Fibroblast of the conjunctiva (primary cell): ENCODE results near the gene PAGE2.
"Not testable (repeated sequence)": the region's sequence is repeated elsewhere in the genome, so short reads cannot be mapped to it uniquely, and the experiment has no call there.

Experiments used
- DNase-seq: peaks from one replicate; pipeline ENCODE4 v3.0.0-alpha.2; 2010; ENCODE audit warnings: low read depth

Gene PAGE2

DNA sequence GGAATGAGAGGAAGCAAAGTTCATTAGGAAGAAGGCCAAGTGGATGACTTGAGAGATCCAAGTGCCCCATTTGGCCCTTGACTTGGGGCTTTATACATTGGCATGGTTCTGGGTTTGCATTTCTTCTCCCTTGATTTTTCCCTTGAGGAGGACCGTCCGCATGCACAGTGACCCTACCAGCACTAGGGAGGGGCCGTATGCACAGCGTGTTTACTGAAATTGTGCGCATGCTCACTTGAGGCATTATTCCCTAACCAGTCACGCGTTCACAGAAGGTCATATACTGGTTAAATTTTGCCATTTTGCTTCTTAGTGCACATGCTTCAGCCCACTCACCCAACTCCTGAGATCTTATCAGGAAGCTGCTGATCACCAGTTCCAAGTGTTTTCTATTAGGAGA is 35.1 kb downstream of the PAGE2 start:
- DNase-seq = no peak

DNA sequence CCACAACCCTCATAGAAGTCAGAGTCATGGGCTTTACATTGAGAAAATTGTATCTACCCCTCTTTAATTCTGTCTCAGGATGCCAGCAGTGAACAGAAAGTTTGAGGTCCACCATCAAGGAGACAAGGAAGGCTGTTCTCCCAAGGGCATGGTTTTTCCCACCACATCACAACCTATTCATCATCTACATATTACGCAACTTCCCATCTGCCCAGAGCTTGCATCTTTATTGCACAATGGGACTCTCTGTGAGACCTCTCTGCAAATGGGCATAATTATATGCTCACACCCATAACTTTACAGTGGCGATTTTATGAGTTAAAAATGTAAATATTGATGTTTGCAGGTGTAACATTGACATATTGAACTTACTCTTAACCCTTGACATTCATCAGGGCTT is 38.9 kb downstream of the PAGE2 start:
- no peak for DNase-seq

DNA sequence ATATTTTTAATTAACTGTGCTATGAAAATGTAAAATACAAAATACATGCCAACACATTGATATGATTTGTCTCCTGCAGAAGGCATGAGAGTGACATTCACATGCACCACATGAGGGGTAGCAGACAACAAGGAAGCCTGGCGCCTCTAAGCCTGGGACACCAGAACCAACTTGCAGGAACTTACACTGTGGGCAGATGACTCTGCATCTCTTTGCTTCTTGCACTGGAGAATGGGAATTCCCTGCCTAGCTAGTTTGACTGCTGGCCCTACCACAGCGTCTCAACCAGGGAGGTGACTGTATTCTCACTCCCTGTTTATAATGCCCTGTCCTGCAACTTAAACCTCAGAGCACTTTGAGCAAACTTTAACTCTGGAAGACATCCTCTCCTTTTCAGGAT is 40.5 kb downstream of the PAGE2 start:
- DNase-seq = no peak

DNA sequence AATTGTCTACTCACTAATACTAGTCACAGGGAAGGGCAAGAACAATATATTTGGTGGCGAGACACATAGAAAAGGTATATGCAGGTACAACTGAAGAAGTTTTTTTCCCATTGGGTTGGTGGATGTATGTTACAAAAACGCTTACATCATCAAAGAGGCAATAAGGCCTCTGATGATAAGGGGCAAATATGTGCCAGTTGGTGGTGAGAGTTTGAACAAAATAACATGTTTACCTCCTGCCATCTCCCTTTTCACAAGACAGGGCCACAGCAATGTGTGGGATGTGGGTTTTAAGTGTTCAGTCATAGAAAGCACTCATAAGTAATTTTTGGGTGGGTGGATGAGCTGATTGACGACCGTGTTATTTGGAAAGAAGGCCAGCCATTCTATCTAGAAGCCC is 41.7 kb downstream of the PAGE2 start:
- DNase-seq = no peak

DNA sequence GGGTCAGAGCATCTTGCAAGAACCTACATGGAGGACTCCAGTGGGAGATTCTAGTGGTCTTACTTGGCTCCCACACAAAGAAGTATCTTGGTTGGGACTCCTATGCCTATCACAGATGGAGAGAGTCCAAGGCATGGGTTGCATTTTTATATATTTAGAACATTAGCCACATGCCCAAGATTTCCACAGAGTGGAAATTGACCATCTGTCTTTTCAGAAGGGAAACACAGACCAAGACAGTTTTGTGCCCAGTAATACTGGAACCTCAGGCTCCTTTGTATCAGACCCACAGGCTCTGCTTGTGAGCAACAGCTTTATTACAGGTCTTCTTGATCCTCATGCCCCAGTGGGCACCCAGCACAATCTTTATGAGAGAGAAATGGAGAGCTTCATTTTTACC is 43.6 kb downstream of the PAGE2 start:
- no peak for DNase-seq

DNA sequence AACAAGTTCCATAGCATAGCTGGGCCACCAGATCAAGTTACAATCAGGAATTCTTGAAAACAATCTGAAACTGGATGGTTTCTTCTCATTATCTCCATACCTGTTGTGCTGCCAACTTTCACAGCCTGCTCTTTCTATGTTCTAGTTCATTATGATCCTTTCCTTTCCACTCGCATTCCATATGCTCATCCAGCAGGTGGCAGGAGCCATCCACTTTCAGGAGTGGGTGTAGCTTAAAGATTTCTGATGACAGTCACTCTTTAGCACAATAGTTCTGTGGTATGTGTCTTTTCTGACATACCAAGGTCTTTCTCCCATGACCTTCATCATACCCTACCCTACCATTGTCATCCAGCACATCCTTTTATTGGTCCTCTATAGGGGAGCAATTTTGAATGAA is 46.4 kb downstream of the PAGE2 start:
- peak; percentile 5 for DNase-seq

DNA sequence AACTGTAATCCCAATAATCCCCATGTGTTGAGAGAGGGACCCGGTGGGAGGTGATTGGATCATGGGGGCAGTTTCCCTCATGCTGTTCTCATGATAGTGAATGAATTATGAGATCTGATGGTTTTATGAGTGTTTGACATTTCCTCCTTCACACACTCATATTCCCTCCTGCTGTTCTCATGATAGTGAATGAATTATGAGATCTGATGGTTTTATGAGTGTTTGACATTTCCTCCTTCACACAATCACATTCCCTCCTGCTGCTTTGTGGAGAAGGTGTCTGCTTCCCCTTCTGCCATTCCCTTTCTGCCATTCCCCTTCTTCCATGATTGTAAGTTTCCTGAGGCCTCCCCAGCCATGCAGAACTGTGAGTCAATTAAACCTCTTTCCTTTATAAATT is 52.0 kb downstream of the PAGE2 start:
- not testable (repeated sequence) for DNase-seq
